NCI-H69 (cell line): ENCODE results near the gene COPA.
A peak's percentile ranks its signal among the peaks of the same experiment; 100 is the strongest.
"Not testable (repeated sequence)": the region's sequence is repeated elsewhere in the genome, so short reads cannot be mapped to it uniquely, and the experiment has no call there.

Experiments used
- DNase-seq: peaks from one replicate; lab custom pipeline; 2025; lab: John Stamatoyannopoulos, UW

The COPA gene

DNA sequence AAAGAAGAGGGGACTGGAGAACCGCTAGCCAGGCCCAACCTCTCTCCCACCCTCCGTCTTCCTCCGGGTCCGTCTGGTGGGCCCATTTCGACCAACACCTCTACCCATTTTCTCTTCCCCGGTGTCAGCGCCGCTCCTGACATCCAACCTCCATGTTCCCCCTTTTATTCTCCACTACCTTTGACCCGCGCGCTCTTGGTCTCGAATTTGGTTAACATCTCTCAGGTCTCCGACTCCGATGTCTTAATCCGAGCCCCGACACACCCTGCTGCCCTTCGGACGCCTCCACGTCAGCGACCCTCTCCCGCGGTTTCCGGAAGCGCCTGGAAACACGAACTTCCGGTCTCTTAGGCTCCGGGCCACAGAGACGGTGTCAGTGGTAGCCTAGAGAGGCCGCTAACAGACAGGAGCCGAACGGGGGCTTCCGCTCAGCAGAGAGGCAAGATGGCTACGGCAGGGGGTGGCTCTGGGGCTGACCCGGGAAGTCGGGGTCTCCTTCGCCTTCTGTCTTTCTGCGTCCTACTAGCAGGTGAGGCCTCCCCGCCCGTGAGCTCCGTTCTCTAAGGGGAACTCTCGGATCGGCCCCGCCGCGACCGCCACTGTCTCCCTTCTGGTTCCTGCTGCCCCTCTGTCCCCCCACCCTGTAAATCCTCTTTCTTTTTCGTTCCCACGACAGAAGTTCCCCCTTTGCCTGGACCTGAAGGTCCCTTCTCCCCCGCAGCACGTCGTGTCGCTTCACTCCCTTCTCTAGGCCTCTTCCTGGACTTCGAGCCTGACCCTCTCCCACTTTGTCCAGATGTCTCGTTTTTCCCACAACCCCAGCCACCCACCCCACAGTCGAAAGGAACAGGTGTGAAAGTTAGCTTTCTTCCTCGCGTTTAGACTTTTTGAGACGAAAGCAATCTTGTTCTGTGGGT is at the start of gene COPA, which contains the start of gene NCSTN:
COPA (minus strand) TSS at position 298 of the 917 bp plus-strand sequence; CDS start at position 218, 80 bp downstream.
NCSTN (plus strand) TSS at position 431 of the 917 bp plus-strand sequence; CDS start at position 445, 14 bp downstream.
- DNase-seq, result peak; percentile 99

DNA sequence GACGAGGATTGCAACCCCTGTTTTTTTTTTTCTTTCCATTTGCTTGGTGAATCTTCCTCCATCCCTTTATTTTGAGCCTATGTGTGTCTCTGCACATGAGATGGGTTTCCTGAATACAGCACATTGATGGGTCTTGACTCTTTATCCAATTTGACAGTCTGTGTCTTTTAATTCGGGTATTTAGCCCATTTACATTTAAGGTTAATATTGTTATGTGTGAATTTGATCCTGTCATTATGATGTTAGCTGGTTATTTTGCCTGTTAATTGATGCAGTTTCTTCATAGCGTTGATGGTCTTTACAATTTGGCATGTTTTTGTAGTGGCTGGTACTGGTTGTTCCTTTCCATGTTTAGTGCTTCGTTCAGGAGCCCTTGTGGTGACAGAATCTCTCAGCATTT is 45.4 kb upstream of the COPA start:
- not testable (repeated sequence) for DNase-seq

DNA sequence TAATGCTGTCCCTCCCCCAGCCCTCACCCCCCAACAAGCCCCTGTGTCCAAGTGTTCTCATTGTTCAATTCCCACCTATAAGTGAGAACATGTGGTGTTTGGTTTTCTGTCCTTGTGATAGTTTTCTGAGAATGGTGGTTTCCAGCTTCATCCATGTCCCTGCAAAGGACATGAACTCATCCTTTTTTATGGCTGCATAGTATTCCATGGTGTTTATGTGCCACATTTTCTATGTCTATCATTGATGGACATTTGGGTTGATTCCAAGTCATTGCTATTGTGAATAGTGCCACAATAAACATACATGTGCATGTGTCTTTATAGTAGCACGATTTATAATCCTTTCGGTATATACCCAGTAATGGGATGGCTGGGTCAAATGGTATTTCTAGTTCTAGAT is 41.8 kb upstream of the COPA start:
- not testable (repeated sequence) for DNase-seq

DNA sequence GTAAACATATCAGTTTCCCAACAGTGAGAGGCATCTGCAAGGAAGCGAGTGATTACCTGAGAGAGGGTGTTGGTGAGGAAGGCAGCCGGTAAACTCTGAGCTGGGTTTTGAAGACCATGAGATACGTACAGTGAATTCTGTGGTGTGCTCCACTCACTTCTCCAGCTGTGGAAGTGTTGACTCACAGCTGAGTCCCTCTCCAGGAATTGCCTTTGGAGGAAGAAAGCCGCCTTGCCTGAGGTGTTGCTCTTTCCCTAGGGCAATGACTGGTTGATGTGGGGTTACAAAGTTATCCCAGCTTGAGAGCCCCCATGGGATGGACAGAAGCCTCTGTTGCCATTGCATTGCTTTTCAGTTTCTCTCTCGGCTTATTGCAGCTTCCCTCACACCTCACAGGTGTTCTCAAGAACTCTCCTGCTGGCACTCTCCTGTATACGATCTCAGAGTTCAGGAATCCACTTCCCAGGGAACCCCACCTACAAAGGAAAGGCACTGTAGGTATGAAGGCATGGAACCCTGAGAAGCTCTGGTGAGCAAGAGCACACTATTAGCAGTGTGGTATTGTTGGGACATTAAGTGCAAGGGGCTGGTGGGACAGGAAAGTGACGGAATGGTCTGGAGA is 34.6 kb upstream of the COPA start:
- no peak for DNase-seq

DNA sequence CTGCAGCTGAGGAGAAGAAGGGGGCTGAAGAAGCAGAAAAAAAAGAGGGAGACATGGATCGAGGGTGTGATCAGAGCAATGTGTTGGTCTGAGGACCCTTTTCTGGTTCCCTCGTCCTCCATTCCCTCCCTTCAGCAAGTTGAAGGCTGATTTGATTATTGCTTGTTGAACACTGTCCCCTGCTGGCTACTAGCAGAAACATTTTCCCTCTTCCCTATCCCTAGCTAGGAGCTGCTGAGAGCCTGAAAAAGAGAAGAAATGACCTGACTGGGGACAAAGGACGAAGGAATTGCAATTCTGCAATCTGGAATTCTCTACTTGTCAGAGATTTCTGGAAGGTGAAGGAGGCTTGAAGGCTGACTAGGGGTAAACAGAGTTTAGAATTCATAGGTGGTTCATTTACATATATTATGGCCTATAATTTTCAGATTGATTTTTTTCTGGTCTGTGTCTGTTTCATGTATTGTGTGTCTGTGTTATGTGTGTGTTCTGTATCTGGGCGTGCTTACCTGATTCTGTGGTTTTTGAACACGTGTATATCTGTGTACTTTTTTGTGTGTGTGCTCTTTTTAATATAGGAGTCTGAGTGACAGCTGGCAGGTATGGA is 33.6 kb upstream of the COPA start:
- peak; percentile 87 for DNase-seq

DNA sequence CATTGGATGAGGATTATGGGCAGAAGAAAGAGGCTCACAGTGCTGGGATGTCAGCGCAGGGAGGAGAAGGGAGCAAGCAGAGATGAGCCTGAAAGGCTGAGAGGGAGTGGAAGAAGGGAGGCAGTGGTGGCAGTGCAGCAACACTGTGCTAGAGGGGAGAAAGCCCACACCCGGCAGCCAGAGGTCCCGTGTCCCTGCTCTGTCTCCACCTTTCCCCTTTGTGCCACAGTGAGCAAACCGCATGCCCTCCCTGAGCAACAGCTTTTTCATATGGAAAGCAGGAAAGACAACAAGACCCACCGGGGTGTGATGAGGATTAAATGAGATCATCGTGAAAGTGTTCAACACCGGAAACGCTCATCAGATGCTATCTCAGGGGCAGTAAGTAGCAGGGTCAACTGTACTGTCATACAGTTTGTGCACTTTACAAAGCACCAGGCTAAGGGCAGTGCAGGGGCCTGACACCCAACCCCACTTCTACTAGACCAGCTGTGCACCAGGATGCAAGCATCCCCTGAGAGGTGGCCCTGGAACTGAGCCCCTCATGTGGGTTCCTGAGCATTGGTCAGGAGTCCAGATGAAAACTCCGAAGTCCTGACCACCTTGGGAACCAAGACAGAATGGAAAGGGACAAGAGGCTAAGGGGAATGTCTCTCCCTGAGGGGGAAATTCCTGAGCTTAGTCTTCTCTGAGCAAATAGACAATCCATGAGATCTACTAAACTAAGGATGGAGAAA is 32.9 kb upstream of the COPA start:
- DNase-seq, result peak; percentile 73

DNA sequence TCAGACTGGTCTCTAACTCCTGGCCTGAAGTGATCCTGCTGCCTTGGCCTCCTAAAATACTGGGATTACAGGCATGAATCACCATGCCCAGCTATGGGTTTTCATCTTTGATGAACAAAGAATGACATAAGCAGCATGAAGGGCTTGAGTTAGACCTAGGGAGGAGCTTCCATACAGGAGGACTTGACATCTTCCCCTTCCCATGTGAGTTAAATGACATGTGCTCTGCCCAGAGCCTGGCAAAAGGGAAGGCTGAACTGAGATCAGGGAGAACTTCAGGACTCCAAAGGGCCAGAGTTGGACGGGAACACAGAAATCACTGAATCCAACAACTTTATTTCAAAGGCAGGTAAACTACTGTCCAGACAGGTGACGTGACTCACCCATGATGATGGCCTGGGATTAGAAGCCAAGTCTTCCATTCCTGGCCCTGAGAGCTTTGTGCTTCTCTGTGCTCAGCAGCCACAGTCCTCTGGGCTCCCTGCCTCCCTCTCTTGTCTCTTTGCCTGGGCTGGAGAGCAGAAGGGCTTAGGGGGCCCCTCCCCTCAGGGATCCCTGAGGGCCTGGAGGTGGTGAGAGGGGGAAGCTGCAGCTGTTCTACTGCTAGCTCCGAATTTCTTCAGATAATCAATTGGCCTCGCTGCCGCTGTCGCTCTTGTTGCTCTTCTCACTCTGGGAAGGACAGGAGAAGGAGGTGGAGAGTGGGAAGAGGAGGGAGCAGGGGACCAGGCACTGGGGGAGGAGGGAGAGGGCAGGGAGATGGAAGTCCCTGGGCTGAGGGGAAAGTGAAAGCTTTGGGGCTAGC is 31.5 kb upstream of the COPA start:
- DNase-seq, result peak; percentile 80

DNA sequence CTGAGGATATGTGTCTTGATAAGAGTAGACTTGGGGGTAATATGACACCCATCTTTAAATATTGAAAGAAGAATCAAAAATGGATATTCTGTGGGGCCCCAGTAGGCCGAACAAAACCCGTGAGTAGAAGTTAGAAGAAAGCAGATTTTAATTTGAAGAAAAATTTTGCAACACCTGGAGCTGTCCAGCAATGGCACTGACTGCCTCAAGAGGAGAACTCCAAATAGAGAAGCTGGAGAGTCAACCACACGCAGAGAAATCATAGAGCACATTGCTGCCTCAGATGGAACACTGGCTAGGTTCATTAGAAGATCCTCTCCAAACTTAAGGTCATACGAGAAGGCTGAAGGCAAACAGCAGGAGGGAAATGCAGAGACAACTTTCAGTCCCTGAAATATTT is 30.6 kb upstream of the COPA start:
- no peak for DNase-seq

DNA sequence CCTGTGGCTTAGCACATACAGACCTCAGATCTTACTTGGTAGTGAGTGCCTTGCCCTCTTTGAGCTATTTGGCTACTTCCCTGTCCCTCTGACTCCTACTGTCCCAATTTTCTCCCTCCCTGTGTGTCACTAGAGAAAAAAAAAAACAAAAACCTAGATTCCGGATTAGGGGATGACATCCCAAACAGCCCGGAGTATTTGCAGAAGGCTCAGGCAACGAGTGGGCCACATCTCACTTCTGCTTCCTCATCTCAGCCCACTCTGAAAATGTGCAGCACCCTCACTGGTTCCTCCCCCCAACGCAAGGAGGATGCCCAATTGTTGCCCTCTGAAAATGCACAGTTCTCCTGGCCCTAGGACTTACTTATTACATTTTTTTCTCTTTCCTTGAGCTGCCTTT is 28.7 kb upstream of the COPA start:
- DNase-seq, result no peak

DNA sequence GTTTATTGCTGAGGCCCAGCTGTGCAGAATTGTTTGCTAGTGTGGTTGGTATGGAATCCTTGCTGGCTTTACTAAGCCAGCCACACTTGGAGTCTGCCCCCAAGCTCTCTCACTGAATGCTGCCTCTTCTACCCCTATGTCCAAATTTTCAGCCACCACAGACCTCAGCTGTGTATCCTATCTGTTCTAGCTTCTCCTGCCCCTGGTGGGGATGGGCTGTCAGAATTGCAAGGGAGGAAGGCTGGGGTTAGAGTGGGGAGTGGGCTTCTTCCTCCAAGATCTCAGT is 28.2 kb upstream of the COPA start:
- no peak for DNase-seq

DNA sequence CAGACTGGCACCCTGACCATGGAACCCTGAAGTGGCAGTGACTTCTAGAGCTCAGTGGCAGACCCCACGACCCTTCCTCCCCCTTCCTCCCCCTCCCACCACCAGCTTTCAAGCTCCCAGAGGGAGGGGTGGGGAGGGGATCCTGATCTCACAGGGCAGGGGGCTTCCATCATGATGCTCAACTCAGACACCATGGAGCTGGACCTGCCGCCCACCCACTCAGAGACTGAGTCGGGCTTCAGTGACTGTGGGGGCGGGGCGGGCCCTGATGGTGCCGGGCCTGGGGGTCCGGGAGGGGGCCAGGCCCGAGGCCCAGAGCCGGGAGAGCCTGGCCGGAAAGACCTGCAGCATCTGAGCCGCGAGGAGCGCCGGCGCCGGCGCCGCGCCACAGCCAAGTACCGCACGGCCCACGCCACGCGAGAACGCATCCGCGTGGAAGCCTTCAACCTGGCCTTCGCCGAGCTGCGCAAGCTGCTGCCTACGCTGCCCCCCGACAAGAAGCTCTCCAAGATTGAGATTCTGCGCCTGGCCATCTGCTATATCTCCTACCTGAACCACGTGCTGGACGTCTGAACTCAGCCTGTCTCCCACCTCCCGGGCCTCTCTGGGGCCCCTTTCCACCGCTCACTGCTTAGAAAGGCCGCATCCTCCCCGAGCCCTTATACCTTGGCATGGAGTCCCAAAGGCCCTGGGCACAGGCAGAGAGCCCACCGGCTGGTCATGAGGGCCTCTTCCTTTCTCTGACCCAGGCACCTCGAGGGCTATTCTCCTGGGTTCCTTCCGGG is 27.7 kb upstream of the COPA start:
- DNase-seq, result no peak

DNA sequence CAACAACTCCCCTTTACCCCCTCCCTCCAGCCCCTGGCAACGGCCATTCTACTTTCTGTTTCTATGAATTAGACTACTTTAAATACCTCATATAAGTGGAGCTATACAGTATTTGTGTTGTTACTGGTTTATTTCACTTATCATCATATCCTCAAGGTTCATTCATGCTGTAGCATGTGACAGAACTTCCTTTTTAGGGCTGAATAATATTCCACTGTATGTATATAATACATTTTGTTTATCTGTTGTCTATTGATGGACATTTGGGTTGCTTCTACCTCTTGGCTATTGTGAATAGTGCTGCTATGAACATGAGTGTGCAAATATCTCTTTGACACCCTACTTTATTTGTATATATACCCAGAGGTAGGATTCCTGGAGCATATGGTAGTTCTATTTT is 26.0 kb upstream of the COPA start:
- DNase-seq, result no peak

DNA sequence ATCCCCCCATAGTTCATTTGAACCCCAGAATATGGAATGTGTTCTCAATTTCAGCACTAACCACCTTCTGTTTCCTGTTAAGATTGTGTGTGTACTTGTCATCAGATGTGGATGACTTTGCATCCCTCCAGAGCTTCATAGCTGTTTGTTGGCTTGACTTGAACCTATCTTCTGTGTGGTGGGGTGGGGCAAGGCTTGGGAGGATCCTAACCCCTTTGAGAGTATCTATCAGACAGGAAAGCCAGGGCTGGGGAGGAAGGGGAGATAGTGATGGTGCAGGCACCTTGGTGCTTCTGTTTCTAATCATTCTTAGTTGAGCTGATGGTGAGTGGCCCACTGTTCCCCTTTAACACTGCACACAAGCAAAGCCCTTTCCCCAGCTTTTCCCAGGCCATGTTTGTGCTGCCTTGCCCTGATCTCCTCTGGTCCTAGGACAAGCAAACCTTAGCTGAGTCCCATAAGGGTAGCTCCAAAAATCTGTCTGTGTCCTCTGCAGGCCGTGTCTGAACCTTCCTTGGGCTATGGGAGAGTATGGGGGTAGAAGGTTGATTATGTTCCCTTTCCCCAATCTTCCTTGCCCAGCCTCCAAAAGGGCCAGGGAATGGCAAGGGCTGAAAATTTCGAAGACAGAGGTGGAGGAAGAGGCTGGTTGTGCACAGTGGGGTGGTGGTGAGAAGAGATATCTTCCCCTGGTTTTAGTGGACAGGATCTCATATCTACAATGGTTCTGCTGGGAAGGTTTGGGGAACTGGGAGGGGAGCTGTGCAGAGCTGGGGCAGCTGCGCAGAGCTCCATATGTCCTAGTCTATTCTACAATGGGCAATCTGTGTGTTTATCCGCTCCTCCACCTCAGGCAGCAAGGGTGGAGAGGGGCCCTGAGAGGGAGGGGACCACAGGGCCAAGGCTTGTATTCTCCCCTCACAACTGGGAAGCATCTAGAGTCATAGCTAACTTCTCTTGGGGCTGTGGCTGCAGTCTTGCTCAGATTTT is 25.2 kb upstream of the COPA start:
- peak; percentile 66 for DNase-seq

DNA sequence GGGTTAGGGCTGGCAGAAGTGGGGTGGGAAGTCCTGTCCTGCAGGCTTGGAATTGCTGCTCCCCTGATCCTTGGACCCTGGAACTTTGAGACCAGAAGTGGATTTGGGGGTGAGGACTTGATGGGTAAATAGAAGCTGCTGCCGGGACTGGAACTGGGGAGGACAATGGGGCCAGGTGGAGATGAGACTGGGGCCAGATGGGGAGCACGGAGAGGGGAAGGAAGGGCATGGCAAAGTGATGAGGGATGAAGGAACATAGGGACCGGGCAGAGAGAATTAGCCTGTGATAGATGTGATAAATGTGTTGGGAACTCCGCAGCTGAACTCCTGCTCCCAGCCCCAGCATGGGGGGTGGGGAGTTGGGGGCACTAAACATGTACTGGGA is 24.5 kb upstream of the COPA start:
- DNase-seq, result peak; percentile 58

DNA sequence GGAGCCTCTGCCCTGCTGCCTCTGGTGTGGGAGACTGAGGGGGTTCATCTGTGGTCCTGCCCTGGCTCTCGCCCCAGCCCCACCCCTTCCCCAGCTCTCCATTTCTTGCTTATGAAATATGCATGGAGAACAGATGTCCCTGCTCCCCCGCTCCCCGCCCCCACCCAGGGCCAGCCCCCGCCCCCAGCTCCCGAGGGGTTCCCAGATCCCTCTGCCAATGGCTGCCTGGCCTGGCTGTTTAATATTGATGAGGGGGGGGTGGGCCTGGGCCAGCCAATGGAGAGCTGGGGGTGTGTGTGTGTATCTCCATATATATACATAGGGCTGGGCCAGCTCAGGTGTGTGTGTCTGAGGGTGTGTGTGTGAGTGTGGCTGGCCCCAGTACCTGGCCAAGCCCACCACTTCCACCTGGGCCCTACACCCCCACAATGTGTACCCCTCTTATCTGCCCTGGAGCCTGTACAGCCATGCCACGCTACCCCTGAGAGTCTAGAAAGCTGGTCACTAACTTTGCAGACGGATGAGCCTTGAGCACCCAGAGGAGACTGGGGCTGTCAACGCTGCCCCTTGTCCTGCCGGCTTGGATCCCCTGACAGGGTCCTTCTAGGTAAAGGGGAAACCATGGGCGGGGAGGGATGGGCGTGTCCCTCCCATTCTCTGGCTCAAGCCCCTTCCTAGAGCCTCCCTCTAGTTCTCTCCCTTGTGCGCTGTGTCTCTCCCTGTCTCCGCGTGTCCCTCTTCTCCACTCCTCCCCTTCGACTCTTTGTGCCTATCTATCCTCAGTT is 23.9 kb upstream of the COPA start, which contains the start of gene NHLH1:
NHLH1 (plus strand) TSS at position 341 of the 785 bp plus-strand sequence. CDS start 3,661 bp downstream, outside the sequence.
- peak; percentile 97 for DNase-seq

DNA sequence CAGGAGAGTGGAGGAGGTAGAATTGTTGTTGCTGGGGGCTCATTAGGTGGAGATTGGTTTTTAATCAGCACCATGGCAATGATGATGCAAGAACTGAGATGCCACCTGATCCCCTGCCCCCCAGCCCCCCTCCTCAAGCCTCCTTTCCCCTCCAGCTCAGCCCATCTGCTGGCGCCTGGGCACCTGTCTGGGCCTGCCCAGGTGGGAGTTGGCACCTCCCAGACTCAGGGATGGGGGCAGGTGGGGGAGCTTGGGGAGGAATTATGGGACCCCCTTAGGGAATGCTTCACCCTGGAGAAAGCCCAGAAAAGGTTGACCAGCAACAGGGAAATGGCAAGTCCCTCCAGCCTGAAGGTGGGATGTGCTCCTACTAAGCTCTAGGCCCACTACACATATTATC is 22.3 kb upstream of the COPA start:
- peak; percentile 95 for DNase-seq

DNA sequence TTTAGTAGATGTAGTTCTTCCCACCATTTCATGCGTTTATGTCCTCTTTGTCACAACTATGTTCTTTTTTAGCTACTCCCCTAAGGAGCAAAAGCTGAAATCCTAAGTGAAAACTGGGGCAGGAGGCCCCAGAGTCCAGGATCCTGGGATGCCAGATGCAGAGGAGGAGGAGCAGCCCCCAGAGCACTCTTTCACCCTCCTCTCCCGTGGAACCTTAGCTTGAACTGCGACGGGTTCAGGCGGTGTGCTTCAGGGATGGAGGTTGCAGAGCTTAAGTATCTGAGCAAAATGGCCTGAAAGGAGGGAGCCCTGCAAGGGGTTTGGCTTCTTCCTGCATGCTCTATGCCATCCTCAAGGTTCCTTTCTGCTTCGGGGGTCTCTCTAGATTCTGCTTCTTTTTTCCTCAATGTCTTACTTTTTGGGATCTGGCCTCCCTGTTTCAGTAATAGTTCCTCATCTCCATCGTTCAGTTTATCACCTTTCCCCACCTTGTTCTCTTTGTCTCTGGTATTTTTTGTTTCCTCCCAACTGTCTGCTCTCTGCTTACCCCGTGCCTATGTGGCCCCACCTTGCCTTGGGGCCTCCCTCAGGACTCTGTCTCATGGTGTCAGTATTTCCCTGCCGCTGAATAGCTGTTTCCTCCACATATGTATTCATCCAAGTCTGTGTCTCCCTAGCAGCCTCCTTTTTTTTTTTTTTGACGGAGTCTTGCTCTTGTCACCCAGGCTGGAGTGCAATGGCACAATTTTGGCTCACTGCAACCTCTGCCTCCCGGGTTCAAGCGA is 21.1 kb upstream of the COPA start:
- DNase-seq, result peak; percentile 53

DNA sequence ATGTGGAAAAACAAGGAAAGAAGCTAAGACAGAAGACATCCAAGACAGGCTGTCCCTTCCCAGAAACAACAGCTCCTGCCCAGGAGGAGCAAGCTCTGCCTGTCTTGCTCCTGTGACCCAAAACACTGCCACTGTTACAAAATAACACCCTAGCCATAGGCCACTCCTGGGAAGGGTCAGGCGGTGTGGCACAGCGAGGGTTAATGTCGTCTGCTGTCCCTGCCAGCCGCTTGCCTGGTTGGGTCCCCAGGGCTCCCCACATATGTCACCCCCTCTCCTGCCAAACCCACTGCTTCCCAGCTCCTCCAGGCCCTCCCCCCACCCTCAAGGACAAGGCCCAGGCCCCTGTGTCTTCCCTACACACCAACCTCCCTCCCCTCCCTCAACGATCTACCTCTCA is 20.0 kb upstream of the COPA start:
- peak; percentile 76 for DNase-seq
